Mucosa of rectum (tissue), 2 donors: ENCODE results near the gene POLR2J2.
"Not testable (repeated sequence)": the region's sequence is repeated elsewhere in the genome, so short reads cannot be mapped to it uniquely, and the experiment has no call there.

ENCODE experiments used
- H3K27ac ChIP-seq, 2 donors: one replicate each; pipeline ENCODE4 v1.7.0; 2013; ENCODE audit warnings: inconsistent platforms in 2 of 2, low read depth in 2 of 2, low read length in 2 of 2
- H3K27me3 ChIP-seq, 2 donors: one replicate each; pipeline ENCODE4 v1.7.0; 2013; ENCODE audit warnings: low read length in 2 of 2; ENCODE audit not compliant: control insufficient read depth in 2 of 2, insufficient read depth in 2 of 2
- H3K36me3 ChIP-seq, 2 donors: one replicate each; pipeline ENCODE4 v1.7.0; 2013; ENCODE audit warnings: low read length in 2 of 2; ENCODE audit not compliant: control insufficient read depth in 2 of 2, insufficient read depth in 2 of 2
- H3K4me1 ChIP-seq, 2 donors: one replicate each; pipeline ENCODE4 v1.7.0; 2013; ENCODE audit warnings: low read length in 2 of 2, mild to moderate bottlenecking in 1 of 2; ENCODE audit not compliant: control insufficient read depth in 2 of 2, insufficient read depth in 2 of 2
- H3K4me3 ChIP-seq, 2 donors: one replicate each; pipeline ENCODE4 v1.7.0; 2013; ENCODE audit warnings: low read length in 2 of 2
- H3K9ac ChIP-seq, 2 donors: one replicate each; pipeline ENCODE4 v1.7.0; 2013; ENCODE audit warnings: low read length in 2 of 2, low read depth in 1 of 2, mild to moderate bottlenecking in 1 of 2
- H3K9me3 ChIP-seq, 2 donors: one replicate each; pipeline ENCODE4 v1.7.0; 2013; ENCODE audit warnings: low read length in 2 of 2; ENCODE audit not compliant: control insufficient read depth in 2 of 2
- donor health status: healthy.
- donor health status: Normal muscosa, but diverticular disease.

Gene POLR2J2

GRCh38 chr7:102630622-102631021 lies 40.8 kb downstream of the POLR2J2 start:
- H3K9me3 ChIP-seq, H3K27me3 ChIP-seq: not testable (repeated sequence)

GRCh38 chr7:102627271-102627904 lies 44.1 kb downstream of the POLR2J2 start:
- not testable (repeated sequence) for H3K27me3 ChIP-seq, H3K4me1 ChIP-seq, H3K9ac ChIP-seq, H3K4me3 ChIP-seq, H3K9me3 ChIP-seq, H3K36me3 ChIP-seq, H3K27ac ChIP-seq

More at GRCh38 chr7:102630622-102631021, 40.8 kb downstream of the POLR2J2 start:
- not testable (repeated sequence) for H3K9ac ChIP-seq, H3K27ac ChIP-seq, H3K36me3 ChIP-seq, H3K4me3 ChIP-seq, H3K4me1 ChIP-seq

GRCh38 chr7:102618122-102618521 lies 53.3 kb downstream of the POLR2J2 start:
- not testable (repeated sequence) for H3K9ac ChIP-seq, H3K4me3 ChIP-seq, H3K4me1 ChIP-seq, H3K27me3 ChIP-seq, H3K36me3 ChIP-seq, H3K9me3 ChIP-seq, H3K27ac ChIP-seq

GRCh38 chr7:102616507-102617125 lies 54.8 kb downstream of the POLR2J2 start, which contains the start of gene RASA4:
Gene RASA4 (minus strand): TSS chr7:102616756. CDS start chr7:102616689, 67 bp downstream.
- peak within 1 kb of the TSS in 1 of 2 donors; percentile 48 for H3K4me3 ChIP-seq
- not testable (repeated sequence) for H3K27me3 ChIP-seq, H3K36me3 ChIP-seq, H3K9me3 ChIP-seq, H3K27ac ChIP-seq, H3K4me1 ChIP-seq, H3K9ac ChIP-seq
